GM12878 (cell line): ENCODE results near the gene DPM2. TPM values are rescaled to one million over a fixed set of nuclear protein-coding genes. Genes with fewer than 3 reads are reported as not detected.

Experiments used
- ATAC-seq: fragments of 200-7000 bp; cut with Tn5 transposase; 3 replicates; pipeline ENCODE4 v1.9.1; 2020; ENCODE audit warnings: mild to moderate bottlenecking, moderate library complexity
- BruUV-seq: library from RNA; stranded (reverse); fragments of 400-500 nt; replicated peaks from 2 replicates; lab custom pipeline; 2021; lab: Mats Ljungman, UMichigan
- CTCF ChIA-PET: fragments of 300-600 bp; sonication (Branson Sonifier 250); formaldehyde crosslinking; extraction: SDS; loops from one replicate; lab custom pipeline; 2021; ENCODE audit warnings: inconsistent platforms; lab: Yijun Ruan, JAX
- POLR2A ChIA-PET: fragments of 350-600 bp; formaldehyde crosslinking; extraction: SDS; loops from one replicate; lab custom pipeline; 2021; ENCODE audit warnings: inconsistent platforms; lab: Charles Lee
- RAD21 ChIA-PET: fragments of 300-600 bp; sonication (Branson Sonifier 250); formaldehyde crosslinking; loops from one replicate; lab custom pipeline; 2023; ENCODE audit warnings: antibody characterized with exemption; ENCODE audit not compliant: unreplicated experiment; lab: Charles Lee
- SMC1A ChIA-PET: fragments of 300-600 bp; sonication (Branson Sonifier 250); formaldehyde crosslinking; loops from one replicate; lab custom pipeline; 2023; ENCODE audit not compliant: unreplicated experiment, uncharacterized antibody; lab: Charles Lee
- DNase-seq: peaks from one replicate; pipeline ENCODE4 v3.0.0-alpha.2; 2011; ENCODE audit warnings: low read depth, low spot score
- FAIRE-seq: peaks from 3 replicates; lab custom pipeline; 2011; peaks lifted over from hg19 to GRCh38; lab: Jason Lieb, UNC
- H2AFZ ChIP-seq: 2 replicates; pipeline ENCODE4 v1.6.0; 2011; ENCODE audit warnings: low read depth, low read length, control low read depth; ENCODE audit not compliant: control insufficient read depth
- H3K27ac ChIP-seq: 2 replicates; pipeline ENCODE4 v1.5.1; 2011; ENCODE audit warnings: control low read depth; ENCODE audit not compliant: control insufficient read depth, insufficient read depth
- H3K27me3 ChIP-seq, 2 experiments: replicated peaks in 1 of 2; 2 replicates each; pipeline versions ENCODE4 v1.6.0 to v1.6.1; 2011; ENCODE audit warnings: low read length in 1 of 2; ENCODE audit not compliant: control insufficient read depth in 2 of 2, insufficient read depth in 2 of 2
- H3K36me3 ChIP-seq, 2 experiments: 2 replicates each; pipeline ENCODE4 v1.5.1; 2011; ENCODE audit warnings: low read length in 1 of 2; ENCODE audit not compliant: control insufficient read depth in 2 of 2, insufficient read depth in 2 of 2
- H3K4me1 ChIP-seq: 2 replicates; pipeline ENCODE4 v1.6.1; 2011; ENCODE audit warnings: mild to moderate bottlenecking, low read length, moderate library complexity, mixed read lengths; ENCODE audit not compliant: control insufficient read depth, insufficient read depth
- H3K4me2 ChIP-seq: 2 replicates; pipeline ENCODE4 v1.6.0; 2011; ENCODE audit warnings: control low read depth; ENCODE audit not compliant: control insufficient read depth, insufficient read depth
- H3K4me3 ChIP-seq: fragments of 200-600 bp; sonication (generic); 2 replicates; pipeline ENCODE4 v1.5.1; 2016
- H3K79me2 ChIP-seq: 2 replicates; pipeline ENCODE4 v1.6.0; 2011; ENCODE audit warnings: low read length; ENCODE audit not compliant: control insufficient read depth, insufficient read depth
- H3K9ac ChIP-seq: 2 replicates; pipeline ENCODE4 v1.8.0; 2011; ENCODE audit warnings: low read length, control low read depth, mixed read lengths; ENCODE audit not compliant: control insufficient read depth, insufficient read depth
- H3K9me3 ChIP-seq: replicated peaks from 3 replicates; pipeline ENCODE4 v1.5.1; 2011; ENCODE audit warnings: mild to moderate bottlenecking, low read length; ENCODE audit not compliant: control insufficient read depth, insufficient read depth
- H4K20me1 ChIP-seq: 2 replicates; pipeline ENCODE4 v1.6.0; 2011; ENCODE audit not compliant: control insufficient read depth, insufficient read depth
- BMI1 ChIP-seq: fragments of 450-650 bp; IDR thresholded peaks from 2 replicates; pipeline ENCODE4 v1.6.1; 2016; ENCODE audit warnings: mild to moderate bottlenecking, moderate library complexity, borderline replicate concordance
- CBFB ChIP-seq: IDR thresholded peaks from 2 replicates; pipeline ENCODE4 v1.6.1; 2016; ENCODE audit warnings: antibody characterized with exemption, low read depth
- HDAC2 ChIP-seq: fragments of 200-600 bp; sonication (generic); IDR thresholded peaks from 2 replicates; pipeline ENCODE4 v1.6.1; 2017
- MYC ChIP-seq: IDR thresholded peaks from 2 replicates; pipeline ENCODE4 v1.6.1; 2011; ENCODE audit warnings: mild to moderate bottlenecking, low read length, moderate library complexity, inconsistent platforms; ENCODE audit not compliant: insufficient read depth, insufficient replicate concordance, insufficient read length, severe bottlenecking
- NBN ChIP-seq: fragments of 450-650 bp; IDR thresholded peaks from 2 replicates; pipeline ENCODE4 v1.6.1; 2016
- NR2C2 ChIP-seq: IDR thresholded peaks from 2 replicates; pipeline ENCODE4 v1.6.1; 2011; ENCODE audit warnings: borderline replicate concordance, low read depth; ENCODE audit not compliant: control insufficient read depth, insufficient read length
- POLR2AphosphoS5 ChIP-seq: IDR thresholded peaks from 2 replicates; pipeline ENCODE4 v1.6.1; 2011; ENCODE audit warnings: mild to moderate bottlenecking, low read length, inconsistent platforms
- SIN3A ChIP-seq: IDR thresholded peaks from 2 replicates; pipeline ENCODE4 v1.6.1; 2012; ENCODE audit warnings: low read depth, low read length, improper control_type of control experiment
- SREBF2 ChIP-seq: IDR thresholded peaks from 2 replicates; pipeline ENCODE4 v1.6.1; 2012; ENCODE audit warnings: mild to moderate bottlenecking, low read length
- SRF ChIP-seq, 2 experiments: IDR thresholded peaks; 2 replicates each; pipeline ENCODE4 v1.6.1; 2011; ENCODE audit warnings: low read depth in 2 of 2, low read length in 2 of 2, mild to moderate bottlenecking in 1 of 2, moderate library complexity in 1 of 2
- SUPT20H ChIP-seq: IDR thresholded peaks from 2 replicates; pipeline ENCODE4 v1.6.1; 2011; ENCODE audit warnings: low read depth, mild to moderate bottlenecking, low read length, moderate library complexity, borderline replicate concordance; ENCODE audit not compliant: control insufficient read depth
- TCF3 ChIP-seq: IDR thresholded peaks from 2 replicates; pipeline ENCODE4 v1.6.1; 2012; ENCODE audit warnings: low read depth, mild to moderate bottlenecking, low read length, borderline replicate concordance; ENCODE audit not compliant: insufficient read depth
- WGBS: methylation state at CpG from one replicate; pipeline ENCODE4 v1.1.6; 2016; ENCODE audit warnings: low lambda C conversion rate; ENCODE audit not compliant: insufficient replicate concordance, insufficient coverage; ENCODE audit errors: missing lambda C conversion rate; 5-methylcytosine and 5-hydroxymethylcytosine counted together
- in situ Hi-C: fragments of 300-500 bp; cut with MboI; formaldehyde crosslinking; loops from 9 replicates; pipeline ENCODE4 v1.14.3; 2018; ENCODE audit warnings: mixed read lengths
- intact Hi-C: fragments of 100-400 bp; cut with micrococcal nuclease; formaldehyde crosslinking; loops from one replicate; pipeline ENCODE4 v1.14.2; 2022; ENCODE audit not compliant: unreplicated experiment
- polyA plus RNA-seq, 11 experiments: library from polyadenylated mRNA; depleted of rRNA in 4 of 11; unstranded in 6 of 11; stranded (reverse) in 5 of 11; fragments of >200 nt; fragmentation: Nextera tagmentation in 4 of 11; fragmentation: Illumina TruSeq in 1 of 11; extraction: Ambion mirVana in 4 of 11; extraction: Trizol in 1 of 11; gene quantifications; 1 replicate in 1 of 11; 2 replicates in 10 of 11; pipeline versions ENCODE4 v1.2.1 to v1.2.3, GENCODE V29; 2011 to 2016; ENCODE audit warnings: inconsistent platforms in 2 of 11, missing spikeins in 2 of 11, low read depth in 1 of 11
- total RNA-seq, 4 experiments: library from RNA; depleted of rRNA in 3 of 4; stranded (reverse); fragments of >200 nt in 3 of 4; fragmentation: Illumina TruSeq in 1 of 4; extraction: Trizol in 1 of 4; gene quantifications; 2 replicates each; pipeline versions ENCODE4 v1.2.1 to v1.2.3, GENCODE V29; 2013 to 2021
- TF ChIP-seq, protein P1 (sequence below): IDR thresholded peaks from 2 replicates; pipeline ENCODE4 v1.6.1; 2012; ENCODE audit warnings: low read depth, low read length, improper control_type of control experiment
- TF ChIP-seq, protein P2 (sequence below): fragments of 450-650 bp; IDR thresholded peaks from 2 replicates; pipeline ENCODE4 v1.6.1; 2017; ENCODE audit warnings: mild to moderate bottlenecking
- TF ChIP-seq, protein P3 (sequence below): fragments of 450-650 bp; IDR thresholded peaks from 2 replicates; pipeline ENCODE4 v1.6.1; 2017; ENCODE audit warnings: mild to moderate bottlenecking, low read depth, inconsistent platforms; ENCODE audit not compliant: poor library complexity, severe bottlenecking
- TF ChIP-seq, protein P4 (sequence below): fragments of 450-650 bp; IDR thresholded peaks from 2 replicates; pipeline ENCODE4 v1.6.1; 2017; ENCODE audit warnings: low read depth, mild to moderate bottlenecking, moderate library complexity

The DPM2 gene
- total and polyA plus RNA-seq, 10 of the 15 experiments (the other 5 are each of a cell fraction or from before 2014, with no cell fraction given) = 22.7 to 77.9 (median 44.7) TPM

DNA sequence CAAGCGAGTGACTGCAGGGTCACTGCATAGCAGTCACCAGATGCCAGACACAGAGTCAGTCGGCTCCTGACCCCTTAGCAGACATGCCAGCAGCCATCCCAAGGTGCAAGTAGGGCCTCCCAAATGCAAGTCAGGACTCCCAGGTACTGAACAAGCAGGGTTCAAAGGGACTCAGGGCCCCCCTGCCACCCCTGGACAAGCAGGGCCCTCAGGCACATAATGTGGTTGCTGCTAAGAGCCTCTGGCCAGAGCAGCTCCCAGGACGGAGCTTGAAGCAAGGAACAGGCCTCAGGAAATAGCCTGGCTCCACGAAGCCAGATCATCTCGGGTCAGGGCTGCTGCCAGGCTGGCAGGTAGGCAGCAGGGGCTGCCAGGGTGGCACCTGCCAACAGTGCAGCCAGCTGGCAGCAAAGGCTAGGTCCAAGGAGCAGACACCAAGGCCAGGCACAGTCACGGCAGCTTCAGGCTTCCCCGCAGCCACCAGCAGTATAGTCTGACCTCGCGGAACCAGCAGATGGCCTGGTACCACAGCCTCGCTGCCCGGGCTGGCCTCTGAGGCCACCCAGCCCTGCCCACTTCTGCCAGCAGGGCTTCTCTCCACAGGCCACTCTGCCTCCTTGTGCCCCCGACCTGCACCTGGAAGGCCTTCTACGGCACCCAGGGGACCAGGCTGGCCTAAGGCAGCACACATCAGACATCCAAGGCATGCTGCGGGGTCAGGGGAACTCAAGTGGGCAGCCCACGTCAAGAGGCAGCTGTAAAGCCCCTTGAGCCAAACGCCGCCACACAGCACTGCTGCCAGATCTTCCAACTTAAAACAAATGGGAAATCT, 35.7 kb upstream of the DPM2 start:
- peaks cover 1 to 3% of the 10 kb centered on the region in 2 experiments; a peak in 2 of 4 replicates for H3K36me3 ChIP-seq
- no peak for TF ChIP-seq NBN
- no peak for TF ChIP-seq HDAC2
- no peak for TF ChIP-seq BMI1
- TF ChIP-seq SIN3A = no peak
- no peak for TF ChIP-seq TCF3
- TF ChIP-seq, protein P1, sequence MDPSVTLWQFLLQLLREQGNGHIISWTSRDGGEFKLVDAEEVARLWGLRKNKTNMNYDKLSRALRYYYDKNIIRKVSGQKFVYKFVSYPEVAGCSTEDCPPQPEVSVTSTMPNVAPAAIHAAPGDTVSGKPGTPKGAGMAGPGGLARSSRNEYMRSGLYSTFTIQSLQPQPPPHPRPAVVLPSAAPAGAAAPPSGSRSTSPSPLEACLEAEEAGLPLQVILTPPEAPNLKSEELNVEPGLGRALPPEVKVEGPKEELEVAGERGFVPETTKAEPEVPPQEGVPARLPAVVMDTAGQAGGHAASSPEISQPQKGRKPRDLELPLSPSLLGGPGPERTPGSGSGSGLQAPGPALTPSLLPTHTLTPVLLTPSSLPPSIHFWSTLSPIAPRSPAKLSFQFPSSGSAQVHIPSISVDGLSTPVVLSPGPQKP = no peak
- no peak for TF ChIP-seq CBFB
- TF ChIP-seq SRF (IDR thresholded peaks at IDR 0.05; ENCODE audit: low read depth in 2 of 2, low read length in 2 of 2) = no peak
- TF ChIP-seq POLR2AphosphoS5 = no peak
- TF ChIP-seq, protein P2, sequence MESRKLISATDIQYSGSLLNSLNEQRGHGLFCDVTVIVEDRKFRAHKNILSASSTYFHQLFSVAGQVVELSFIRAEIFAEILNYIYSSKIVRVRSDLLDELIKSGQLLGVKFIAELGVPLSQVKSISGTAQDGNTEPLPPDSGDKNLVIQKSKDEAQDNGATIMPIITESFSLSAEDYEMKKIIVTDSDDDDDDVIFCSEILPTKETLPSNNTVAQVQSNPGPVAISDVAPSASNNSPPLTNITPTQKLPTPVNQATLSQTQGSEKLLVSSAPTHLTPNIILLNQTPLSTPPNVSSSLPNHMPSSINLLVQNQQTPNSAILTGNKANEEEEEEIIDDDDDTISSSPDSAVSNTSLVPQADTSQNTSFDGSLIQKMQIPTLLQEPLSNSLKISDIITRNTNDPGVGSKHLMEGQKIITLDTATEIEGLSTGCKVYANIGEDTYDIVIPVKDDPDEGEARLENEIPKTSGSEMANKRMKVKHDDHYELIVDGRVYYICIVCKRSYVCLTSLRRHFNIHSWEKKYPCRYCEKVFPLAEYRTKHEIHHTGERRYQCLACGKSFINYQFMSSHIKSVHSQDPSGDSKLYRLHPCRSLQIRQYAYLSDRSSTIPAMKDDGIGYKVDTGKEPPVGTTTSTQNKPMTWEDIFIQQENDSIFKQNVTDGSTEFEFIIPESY = no peak
- TF ChIP-seq MYC = no peak
- TF ChIP-seq, protein P3, sequence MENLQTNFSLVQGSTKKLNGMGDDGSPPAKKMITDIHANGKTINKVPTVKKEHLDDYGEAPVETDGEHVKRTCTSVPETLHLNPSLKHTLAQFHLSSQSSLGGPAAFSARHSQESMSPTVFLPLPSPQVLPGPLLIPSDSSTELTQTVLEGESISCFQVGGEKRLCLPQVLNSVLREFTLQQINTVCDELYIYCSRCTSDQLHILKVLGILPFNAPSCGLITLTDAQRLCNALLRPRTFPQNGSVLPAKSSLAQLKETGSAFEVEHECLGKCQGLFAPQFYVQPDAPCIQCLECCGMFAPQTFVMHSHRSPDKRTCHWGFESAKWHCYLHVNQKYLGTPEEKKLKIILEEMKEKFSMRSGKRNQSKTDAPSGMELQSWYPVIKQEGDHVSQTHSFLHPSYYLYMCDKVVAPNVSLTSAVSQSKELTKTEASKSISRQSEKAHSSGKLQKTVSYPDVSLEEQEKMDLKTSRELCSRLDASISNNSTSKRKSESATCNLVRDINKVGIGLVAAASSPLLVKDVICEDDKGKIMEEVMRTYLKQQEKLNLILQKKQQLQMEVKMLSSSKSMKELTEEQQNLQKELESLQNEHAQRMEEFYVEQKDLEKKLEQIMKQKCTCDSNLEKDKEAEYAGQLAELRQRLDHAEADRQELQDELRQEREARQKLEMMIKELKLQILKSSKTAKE = no peak
- TF ChIP-seq NR2C2 = no peak
- TF ChIP-seq, protein P4, sequence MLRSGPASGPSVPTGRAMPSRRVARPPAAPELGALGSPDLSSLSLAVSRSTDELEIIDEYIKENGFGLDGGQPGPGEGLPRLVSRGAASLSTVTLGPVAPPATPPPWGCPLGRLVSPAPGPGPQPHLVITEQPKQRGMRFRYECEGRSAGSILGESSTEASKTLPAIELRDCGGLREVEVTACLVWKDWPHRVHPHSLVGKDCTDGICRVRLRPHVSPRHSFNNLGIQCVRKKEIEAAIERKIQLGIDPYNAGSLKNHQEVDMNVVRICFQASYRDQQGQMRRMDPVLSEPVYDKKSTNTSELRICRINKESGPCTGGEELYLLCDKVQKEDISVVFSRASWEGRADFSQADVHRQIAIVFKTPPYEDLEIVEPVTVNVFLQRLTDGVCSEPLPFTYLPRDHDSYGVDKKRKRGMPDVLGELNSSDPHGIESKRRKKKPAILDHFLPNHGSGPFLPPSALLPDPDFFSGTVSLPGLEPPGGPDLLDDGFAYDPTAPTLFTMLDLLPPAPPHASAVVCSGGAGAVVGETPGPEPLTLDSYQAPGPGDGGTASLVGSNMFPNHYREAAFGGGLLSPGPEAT = no peak
- no peak for TF ChIP-seq SREBF2
- TF ChIP-seq SUPT20H = no peak

More for the DNA sequence above, 35.7 kb upstream of the DPM2 start:
- DNase-seq (no peak), FAIRE-seq (no peak), ATAC-seq (no peak)
- peaks cover 16% of the 10 kb centered on the region for H4K20me1 ChIP-seq
- intact Hi-C loops = no loop called here
- H3K9me3 ChIP-seq = no peaks in the 10 kb centered on the region
- RAD21 ChIA-PET = no interaction called here
- peaks cover 63% of the 10 kb centered on the region for H3K4me1 ChIP-seq
- no peak overlapping the region for H3K9ac ChIP-seq
- H3K4me3 ChIP-seq = no peak overlapping the region
- no peak overlapping the region for H3K27ac ChIP-seq
- H3K4me2 ChIP-seq = peak overlapping the region; percentile 17; the same call in 1 of the 2 replicates
- WGBS = 87% methylated on average over 17 of the region's 17 CpGs
- SMC1A ChIA-PET = interaction anchor here (1.1 to 4.2 kb wide), 3 partner anchors 10 to 143 kb away, joined by 3 to 24 read pairs (median 4); no protein-coding TSS in a partner anchor
- H3K79me2 ChIP-seq = peaks cover 62% of the 10 kb centered on the region
- CTCF ChIA-PET = interaction anchor here (1.3 to 6.2 kb wide), 3 partner anchors 18 to 29 kb away, joined by 5 to 34 read pairs (median 12); no protein-coding TSS in a partner anchor
- in situ Hi-C loops = no loop called here
- POLR2A ChIA-PET = interaction anchor here (0.6 to 1.0 kb wide), 2 partner anchors 13 to 58 kb away, joined by 4 to 5 read pairs; no protein-coding TSS in a partner anchor
- H3K27me3 ChIP-seq = no peaks in the 10 kb centered on the region
- no TSS peak for BruUV-seq
- H2AFZ ChIP-seq = no peak overlapping the region
